ENCODE data around the gene PDCL3. TPM values are rescaled to one million over a fixed set of nuclear protein-coding genes. Genes with fewer than 3 reads are reported as not detected.

PDCL3 gene
- total RNA-seq, 1 donor from 2014 or later: 19.7 TPM

- no peak for DNase-seq (ENCODE audit: low spot score)
Observed at GRCh38 chr2:100611079-100612029, 48.6 kb downstream of the PDCL3 start.

- no peak for DNase-seq (ENCODE audit: low spot score)
Observed at GRCh38 chr2:100612388-100613000, 49.7 kb downstream of the PDCL3 start.

GRCh38 chr2:100613719-100614118 is 50.9 kb downstream of the PDCL3 start:
- DNase-seq (ENCODE audit: low spot score): no peak

GRCh38 chr2:100614455-100615000 is 51.7 kb downstream of the PDCL3 start:
- no peak for DNase-seq (ENCODE audit: low spot score)

- no peak for DNase-seq (ENCODE audit: low spot score)
Observed at GRCh38 chr2:100615471-100615870, 52.7 kb downstream of the PDCL3 start.

GRCh38 chr2:100615886-100616285 is 53.1 kb downstream of the PDCL3 start:
- DNase-seq (ENCODE audit: low spot score): no peak

GRCh38 chr2:100616841-100617390 is 54.1 kb downstream of the PDCL3 start:
- DNase-seq (ENCODE audit: low spot score): no peak

GRCh38 chr2:100619951-100620350 is 57.2 kb downstream of the PDCL3 start:
- DNase-seq (ENCODE audit: low spot score): no peak

- DNase-seq (ENCODE audit: low spot score): no peak
Observed at GRCh38 chr2:100620481-100620880, 57.7 kb downstream of the PDCL3 start.

GRCh38 chr2:100621371-100621951 is 58.7 kb downstream of the PDCL3 start:
- no peak for DNase-seq (ENCODE audit: low spot score)

GRCh38 chr2:100623033-100623715 is 60.4 kb downstream of the PDCL3 start:
- no peak for DNase-seq (ENCODE audit: low spot score)

GRCh38 chr2:100623930-100624329 is 61.1 kb downstream of the PDCL3 start:
- DNase-seq (ENCODE audit: low spot score): no peak

- no peak for DNase-seq (ENCODE audit: low spot score)
Observed at GRCh38 chr2:100624536-100624935, 61.7 kb downstream of the PDCL3 start.

- DNase-seq (ENCODE audit: low spot score): no peak
Observed at GRCh38 chr2:100625717-100626116, 62.9 kb downstream of the PDCL3 start.

Other genes starting within 250 kb of the PDCL3 start
- 11.2 TPM for gene LONRF2, start 240.5 kb upstream of the PDCL3 start, total RNA-seq
- gene CHST10, start 145.3 kb upstream of the PDCL3 start, total RNA-seq: 5.7 TPM
- gene NMS, start 92.5 kb upstream of the PDCL3 start, total RNA-seq: not detected

Measured in mucosa of gallbladder (tissue), 1 donor.